Glomerular visceral epithelial cell (primary cell): ENCODE results near the gene ARPIN.
"Not testable (repeated sequence)": the region's sequence is repeated elsewhere in the genome, so short reads cannot be mapped to it uniquely, and the experiment has no call there.

Source experiments
- DNase-seq: peaks from one replicate; pipeline ENCODE4 v3.0.0-alpha.2; 2016; ENCODE audit errors: extremely low spot score

The ARPIN gene

DNA sequence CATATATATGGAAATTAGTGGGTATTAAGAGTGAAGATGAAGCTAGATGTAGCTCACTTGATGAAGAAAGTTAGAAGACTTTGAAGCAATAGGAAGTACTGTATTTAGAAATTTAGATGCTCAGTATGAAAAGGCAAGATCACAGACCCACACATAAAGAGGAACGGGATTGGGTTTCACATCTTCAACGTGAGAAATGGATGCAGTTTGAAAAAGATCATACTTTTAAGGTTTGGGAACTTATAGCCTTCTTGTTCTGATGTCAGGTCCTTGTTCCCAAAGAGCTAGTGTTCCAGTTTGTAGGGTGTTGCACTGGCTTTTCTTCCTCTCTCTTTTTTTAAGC lies 35.7 kb downstream of the ARPIN start:
- no peak for DNase-seq

GRCh38 chr15:89876396-89877082 lies 36.2 kb downstream of the ARPIN start:
- no peak for DNase-seq

GRCh38 chr15:89875741-89876140 lies 37.0 kb downstream of the ARPIN start:
- DNase-seq = no peak

GRCh38 chr15:89874926-89875564 lies 37.7 kb downstream of the ARPIN start:
- DNase-seq = peak; percentile 77

- DNase-seq = no peak
Observed at GRCh38 chr15:89870688-89871288, 42.0 kb downstream of the ARPIN start.

- no peak for DNase-seq
Observed at GRCh38 chr15:89870006-89870405, 42.7 kb downstream of the ARPIN start.

GRCh38 chr15:89869490-89869889 lies 43.3 kb downstream of the ARPIN start:
- not testable (repeated sequence) for DNase-seq

DNA sequence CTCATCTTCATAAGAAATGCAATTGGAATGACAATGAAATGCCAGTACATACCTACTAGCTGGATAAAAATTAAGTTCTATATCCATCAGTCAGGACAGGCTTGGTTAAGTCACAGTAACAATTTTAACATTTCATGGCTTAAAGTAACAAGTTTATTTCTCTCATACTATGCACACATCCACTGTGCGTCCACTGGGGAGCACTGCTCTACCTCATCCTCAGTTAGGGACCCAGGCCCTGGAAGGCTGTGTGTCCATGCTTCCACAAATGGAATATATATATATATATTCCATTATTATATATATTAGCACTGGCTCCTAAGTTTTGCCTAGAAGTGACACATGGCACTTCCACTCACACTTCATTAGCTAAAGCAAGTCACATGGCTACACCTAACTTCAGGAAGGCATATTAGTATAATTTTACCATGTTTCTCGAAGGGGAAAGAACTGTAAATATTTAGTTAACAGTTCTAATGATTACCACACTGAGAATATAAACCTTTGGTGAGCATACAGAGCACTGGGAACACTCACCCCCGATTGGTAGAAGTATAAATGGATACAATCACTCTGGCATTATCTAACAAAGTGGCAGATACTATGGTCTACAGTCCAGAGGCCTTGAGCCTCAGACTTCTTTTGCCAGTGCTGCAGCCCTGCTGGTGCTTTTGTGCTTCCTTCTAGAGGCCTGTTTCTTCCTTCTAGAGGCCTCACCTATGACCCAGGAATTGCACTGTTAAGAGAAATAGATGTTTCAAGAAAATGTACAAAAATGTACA lies 47.6 kb downstream of the ARPIN start:
- no peak for DNase-seq

- no peak for DNase-seq
Observed at GRCh38 chr15:89863918-89864317, 48.8 kb downstream of the ARPIN start.

DNA sequence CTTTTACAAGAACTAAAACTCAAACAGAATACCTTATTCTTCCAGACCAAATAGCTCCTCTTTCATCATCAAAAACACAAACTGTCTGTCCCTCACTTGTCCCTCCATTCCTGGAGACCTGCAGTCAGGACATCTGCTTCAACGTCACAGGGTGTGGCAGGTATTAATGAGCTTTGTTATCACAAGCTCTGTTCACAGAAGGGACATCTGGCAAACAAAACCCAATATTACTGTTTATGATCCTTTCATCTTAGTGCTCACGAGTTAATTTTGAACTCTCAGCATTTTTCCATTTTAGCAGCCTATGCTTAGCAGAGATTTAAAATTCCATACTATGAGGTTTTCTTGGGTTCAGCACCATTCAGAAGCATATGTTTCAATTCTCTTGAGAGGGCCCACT lies 51.9 kb downstream of the ARPIN start:
- DNase-seq = no peak

DNA sequence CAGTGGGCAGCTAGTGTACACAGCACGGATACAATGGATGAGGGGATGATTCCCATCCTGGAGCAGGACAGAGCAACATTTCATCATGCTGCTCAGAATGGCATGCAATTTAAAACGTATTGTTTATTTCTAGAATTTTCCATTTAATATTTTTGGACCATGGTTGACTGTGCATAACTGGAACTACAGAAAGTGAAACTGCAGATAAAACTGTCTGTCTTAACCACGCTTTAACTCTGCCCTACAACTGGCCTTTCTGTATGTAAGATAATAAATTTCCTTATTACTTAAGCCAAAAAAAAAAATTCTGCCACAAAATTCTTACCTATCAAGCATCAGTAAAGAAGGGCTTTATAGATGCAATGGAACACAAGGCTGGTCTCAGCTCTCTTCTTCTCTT lies 52.3 kb downstream of the ARPIN start:
- DNase-seq = no peak

DNA sequence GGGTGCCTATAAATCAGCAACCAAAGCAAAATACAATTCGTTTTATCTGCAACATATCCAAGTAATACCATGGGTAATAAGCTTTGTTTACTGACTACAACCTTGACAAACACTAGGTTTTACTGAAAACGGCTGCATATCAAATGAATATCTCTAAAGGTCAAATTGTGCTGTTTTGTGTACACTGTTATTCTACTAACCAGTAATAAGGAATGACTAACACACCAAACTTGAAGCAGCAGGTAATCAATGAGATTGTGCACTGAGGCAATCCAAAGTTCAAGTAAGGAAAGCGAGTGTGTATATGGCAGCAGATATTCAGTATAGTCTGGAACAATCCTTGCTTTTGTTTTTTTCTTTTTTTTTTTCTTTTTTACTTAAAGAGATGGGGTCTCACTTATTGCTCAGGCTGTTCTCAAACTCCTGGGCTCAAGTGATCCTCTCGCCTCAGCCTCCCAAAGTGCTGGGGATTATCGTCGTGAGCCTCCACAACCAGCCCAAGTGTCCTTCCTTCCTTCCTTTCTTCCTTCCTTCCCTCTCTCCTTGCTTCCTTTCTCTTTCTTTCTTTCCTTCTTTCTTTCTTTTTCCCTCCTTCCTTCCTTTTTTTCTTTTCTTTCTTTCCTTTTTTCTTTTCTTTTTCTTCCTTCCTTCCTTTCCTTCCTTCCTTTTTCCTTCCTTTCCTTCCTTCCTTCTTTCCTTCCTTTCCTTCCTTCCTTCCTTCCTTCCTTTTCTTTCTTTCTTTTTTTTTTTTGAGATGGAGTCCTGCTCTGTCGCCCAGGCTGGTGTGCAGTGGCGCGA lies 53.9 kb downstream of the ARPIN start:
- no peak for DNase-seq

- peak; percentile 54 for DNase-seq
Observed at GRCh38 chr15:89857673-89858072, 55.1 kb downstream of the ARPIN start.

- DNase-seq = no peak
Observed at GRCh38 chr15:89855948-89856347, 56.8 kb downstream of the ARPIN start.

DNA sequence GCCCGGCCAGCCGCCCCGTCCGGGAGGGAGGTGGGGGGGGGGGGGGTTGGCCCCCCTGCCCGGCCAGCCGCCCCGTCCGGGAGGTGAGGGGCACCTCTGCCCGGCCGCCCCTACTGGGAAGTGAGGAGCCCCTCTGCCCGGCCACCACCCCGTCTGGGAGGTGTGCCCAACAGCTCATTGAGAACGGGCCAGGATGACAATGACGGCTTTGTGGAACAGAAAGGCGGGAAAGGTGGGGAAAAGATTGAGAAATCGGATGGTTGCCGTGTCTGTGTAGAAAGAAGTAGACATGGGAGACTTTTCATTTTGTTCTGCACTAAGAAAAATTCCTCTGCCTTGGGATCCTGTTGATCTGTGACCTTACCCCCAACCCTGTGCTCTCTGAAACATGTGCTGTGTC lies 57.9 kb downstream of the ARPIN start:
- not testable (repeated sequence) for DNase-seq

GRCh38 chr15:89852342-89852995 lies 60.3 kb downstream of the ARPIN start:
- DNase-seq = no peak

DNA sequence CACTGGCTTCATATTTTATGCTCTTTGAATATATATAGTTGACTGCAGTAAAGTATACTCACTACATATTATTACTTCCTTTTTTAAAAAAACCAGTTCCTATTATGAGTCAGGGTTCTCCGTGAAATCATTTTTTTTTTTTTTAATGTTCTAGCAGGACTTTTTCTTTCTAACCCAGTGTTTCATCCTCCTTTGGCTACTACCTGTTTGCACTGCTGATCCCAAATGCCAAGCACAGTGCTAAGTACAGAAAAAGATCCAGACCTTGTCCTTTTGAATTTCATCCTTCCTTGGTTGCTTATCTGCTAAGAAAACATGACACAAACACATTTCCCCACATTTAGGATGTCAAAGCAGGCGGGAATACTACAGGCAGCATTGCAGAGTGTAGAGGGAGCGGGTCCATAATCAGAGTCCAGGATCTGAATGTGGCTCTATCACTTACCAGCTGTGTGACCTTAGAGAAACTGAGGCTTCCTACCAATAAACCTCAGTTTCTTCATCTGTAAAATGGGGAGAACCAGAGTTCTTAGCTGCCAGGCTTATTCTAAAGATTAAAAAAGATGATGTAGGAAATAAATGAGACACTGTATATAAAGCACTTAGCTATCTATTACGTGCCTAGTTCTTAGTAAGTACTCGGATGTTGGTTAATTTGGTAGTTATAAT lies 60.9 kb downstream of the ARPIN start:
- DNase-seq = peak; percentile 13

DNA sequence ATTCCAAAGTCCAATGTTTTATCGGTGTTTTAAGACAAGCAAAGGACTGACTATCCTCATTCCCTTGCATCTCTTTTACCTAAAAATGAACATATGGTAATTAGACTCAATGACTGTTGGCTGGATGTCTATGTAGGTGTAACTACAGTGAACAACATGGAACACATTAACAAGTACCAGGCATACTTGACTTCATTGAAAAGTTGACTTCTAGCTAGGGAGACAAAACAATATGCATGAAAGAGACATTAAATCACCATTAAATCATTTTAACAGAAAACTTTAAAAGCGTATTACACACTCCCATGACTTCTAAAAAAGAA lies 63.8 kb downstream of the ARPIN start:
- no peak for DNase-seq

DNA sequence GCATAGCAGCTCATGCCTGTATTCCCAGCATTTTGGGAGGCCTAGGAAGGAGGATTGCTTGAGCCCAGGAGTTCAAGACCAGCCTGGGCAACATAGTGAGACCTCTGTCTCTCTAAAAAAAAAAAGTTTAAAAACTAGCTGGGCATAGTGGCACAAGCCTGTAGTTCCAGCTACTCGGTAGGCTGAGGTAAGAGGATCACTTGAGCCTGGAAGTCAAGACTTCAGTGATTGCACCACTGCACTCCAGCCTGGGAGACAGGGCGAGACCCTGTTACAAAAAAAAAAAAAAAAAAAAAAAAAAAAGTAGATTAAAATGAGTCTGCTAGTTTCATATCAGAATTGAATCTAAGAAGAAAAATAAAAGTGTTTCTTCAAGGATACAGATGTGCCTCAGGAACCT lies 65.7 kb downstream of the ARPIN start:
- no peak for DNase-seq

GRCh38 chr15:89845305-89845893 lies 67.4 kb downstream of the ARPIN start:
- DNase-seq = peak; percentile 84
